Breast epithelium (tissue), 3 donors: Measurements from ENCODE around the gene KIF6.

Experiments used
- CTCF ChIP-seq, 3 donors: fragments of 450-650 bp; IDR thresholded peaks; one replicate each; pipeline ENCODE4 v1.5.1; 2016 to 2017; ENCODE audit warnings: antibody characterized with exemption in 3 of 3, mild to moderate bottlenecking in 3 of 3, moderate library complexity in 3 of 3
- POLR2AphosphoS5 ChIP-seq, 3 donors: sonication (generic); formaldehyde crosslinking; IDR thresholded peaks; one replicate each; pipeline ENCODE4 v1.6.1; 2017; ENCODE audit warnings: antibody characterized with exemption in 3 of 3

DNA sequence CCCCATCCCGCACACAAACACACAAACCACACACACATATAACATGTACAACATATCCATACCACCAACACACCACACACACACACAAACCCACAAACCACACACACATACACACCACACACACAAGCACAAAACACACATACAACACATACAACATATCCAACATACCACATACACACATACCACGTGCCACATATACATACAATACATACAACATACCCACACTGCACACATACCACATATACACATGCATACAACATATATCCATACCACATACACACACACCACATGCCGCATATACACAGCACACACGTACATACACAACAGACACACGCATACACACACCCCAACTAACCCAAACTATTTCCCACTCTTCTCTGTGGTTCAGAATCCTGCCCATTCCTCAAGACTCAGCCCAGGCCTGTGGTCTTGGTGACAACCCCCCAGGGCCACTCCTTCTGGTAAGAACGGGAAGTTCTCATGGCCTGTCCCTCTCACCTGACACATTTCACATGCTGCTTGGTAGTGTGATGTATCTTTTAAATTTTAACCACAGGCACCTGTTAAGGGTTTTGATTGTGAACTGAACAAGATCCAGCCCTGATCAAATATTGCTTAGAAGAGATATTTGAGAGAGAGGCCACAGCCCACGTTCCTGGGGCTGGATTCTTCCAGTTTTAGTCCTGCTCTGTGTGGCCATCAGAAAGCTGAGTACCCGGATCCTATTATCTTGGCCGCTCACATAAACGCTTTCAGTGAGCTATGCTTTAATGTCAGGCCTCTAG is 346.8 kb downstream of the KIF6 start:
- TF ChIP-seq CTCF (IDR thresholded peaks at IDR 0.05) = no peak
- TF ChIP-seq POLR2AphosphoS5 (IDR thresholded peaks at IDR 0.05) = no peak
